Measurements from ENCODE around the gene LRFN2.

The LRFN2 gene

DNA sequence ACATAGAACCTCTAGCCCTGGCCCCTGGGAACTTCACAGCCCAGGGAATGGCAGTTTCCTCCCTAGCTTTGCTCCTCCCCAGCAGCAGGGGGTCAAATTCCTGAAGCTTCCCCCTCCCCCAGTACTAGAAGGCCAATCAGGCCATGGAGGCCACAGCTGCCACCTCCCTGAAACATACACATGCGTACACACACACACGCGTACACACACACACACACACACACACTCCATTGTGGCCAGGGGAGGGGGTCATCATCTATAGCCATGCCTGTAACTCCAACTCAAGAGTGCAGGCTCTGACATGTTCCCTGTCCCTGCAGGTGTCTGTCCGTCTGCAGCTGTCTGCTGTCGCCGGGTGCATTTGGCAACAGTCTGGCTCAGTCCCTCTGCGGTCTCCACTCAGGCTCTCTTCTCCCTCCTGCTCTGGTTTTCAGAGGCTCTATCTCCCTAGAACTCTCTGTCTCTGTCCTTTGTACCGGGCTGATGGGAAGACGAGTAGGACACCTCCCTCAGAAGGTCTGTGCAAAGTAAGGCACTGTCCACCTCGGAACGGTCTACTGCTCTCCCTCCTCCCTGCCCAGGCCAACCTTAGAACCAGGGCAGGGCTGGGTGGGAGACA lies 1.4 kb downstream of the LRFN2 start:
- peak; percentile 72 for DNase-seq

- no peak for DNase-seq
Observed at GRCh38 chr6:40585223-40585622, 1.9 kb downstream of the LRFN2 start.

DNA sequence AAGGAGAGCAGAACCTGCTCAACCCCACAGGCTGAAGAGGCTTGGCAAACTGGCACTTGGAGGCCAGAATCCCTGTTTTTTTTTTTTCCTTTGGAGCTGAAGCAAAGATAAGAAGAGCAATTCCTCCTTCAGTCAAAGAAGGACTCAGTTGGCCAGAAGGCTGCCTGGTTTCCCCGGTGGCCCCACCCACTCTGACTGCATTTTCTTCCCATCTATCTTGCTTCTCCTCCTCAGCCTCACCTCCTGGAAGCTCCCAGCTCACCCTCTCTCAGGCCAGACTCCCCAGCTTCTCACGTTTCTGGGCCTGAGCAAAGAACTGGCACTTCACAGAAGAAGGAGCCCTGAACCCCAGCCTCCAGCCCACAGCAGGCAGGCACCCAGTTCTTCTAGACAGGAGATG lies 2.4 kb downstream of the LRFN2 start:
- DNase-seq: no peak

GRCh38 chr6:40583709-40584108 lies 3.5 kb downstream of the LRFN2 start:
- peak; percentile 32 for DNase-seq

GRCh38 chr6:40582892-40583291 lies 4.3 kb downstream of the LRFN2 start:
- no peak for DNase-seq

GRCh38 chr6:40579101-40579500 lies 8.1 kb downstream of the LRFN2 start:
- no peak for DNase-seq

DNA sequence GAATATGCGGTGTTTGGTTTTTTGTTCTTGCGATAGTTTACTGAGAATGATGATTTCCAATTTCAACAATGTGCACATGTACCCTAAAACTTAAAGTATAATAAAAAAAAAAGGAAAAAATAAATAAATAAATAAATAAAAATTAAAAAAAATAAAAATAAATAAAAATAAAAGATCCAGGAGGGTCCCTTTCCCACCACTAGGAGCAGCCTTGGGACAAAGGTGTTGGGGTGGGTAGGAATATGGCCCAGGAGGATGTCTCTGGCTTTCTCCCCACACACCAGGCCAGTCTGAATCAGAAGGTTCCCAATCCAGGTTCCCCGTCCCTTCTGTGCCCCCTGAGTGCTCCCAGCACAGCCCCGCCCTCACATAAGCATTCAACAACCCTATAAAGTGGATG lies 9.5 kb downstream of the LRFN2 start:
- DNase-seq: no peak

GRCh38 chr6:40573221-40573620 lies 13.9 kb downstream of the LRFN2 start:
- DNase-seq: no peak

DNA sequence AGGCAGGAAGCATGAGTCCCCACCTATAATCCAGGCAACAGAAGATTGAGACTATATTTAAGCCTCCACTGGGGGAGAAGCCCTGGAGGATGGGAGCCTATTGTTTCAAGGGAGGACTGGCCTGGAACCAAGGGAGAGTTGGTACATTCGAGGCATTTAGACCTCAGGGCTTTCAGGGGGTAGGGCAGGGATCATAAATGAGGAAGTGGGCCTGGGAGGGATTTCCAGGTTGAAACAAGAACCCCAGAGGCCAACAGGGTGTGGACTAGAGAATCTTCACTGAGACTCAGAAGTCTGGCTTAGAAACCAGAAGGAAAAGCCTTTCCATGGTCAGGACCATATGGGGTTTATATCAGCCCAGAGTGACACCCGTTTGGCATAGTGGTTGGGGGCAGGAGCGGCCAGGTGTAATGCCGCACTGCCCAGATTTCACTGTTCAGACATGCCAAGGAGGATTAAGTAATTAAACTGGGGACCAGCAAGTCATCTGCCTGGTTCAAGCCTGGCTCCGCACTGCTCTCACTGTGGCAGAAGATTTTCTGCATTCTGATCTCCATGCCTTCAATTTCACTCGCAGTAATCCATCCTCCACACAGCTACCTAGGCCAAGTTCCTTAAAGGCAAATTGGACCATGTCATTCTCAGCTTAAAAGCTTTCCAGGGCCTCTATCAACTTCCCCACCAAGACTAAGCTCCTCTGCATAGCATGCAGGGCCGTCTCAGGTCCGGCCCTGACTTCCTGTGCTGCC lies 17.8 kb downstream of the LRFN2 start:
- DNase-seq: no peak

DNA sequence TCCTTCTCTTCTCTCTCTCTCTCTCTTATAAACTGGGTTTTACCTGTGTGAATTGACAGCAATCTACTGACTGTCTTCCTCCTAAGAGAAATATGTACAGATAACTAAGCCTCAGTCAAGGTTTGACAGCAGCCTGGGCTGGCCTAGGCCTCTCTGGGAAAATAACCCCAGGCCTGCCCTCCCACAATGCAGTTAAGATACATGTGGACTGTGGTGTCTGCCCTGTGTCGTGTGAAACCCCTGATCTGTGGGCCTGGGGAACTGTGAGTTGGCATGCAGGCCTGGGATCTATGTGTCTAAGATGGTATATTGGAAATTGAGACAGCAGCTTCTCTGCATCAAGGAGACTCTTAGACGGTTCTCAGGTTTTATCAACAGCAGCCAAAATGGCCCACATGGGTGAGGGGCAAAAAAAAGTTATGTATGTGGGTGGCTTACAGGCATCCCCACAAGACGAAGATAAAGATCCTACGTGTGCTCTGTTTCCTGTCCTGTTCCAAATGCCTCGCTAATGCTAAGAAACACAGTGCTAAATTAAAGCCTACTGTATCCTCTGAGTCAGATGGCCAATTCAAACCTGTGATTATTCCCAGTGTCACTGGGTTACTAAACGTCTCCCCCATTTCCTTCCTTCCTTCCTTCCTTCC lies 19.0 kb downstream of the LRFN2 start:
- DNase-seq: no peak

GRCh38 chr6:40563111-40563510 lies 24.1 kb downstream of the LRFN2 start:
- DNase-seq: no peak

DNA sequence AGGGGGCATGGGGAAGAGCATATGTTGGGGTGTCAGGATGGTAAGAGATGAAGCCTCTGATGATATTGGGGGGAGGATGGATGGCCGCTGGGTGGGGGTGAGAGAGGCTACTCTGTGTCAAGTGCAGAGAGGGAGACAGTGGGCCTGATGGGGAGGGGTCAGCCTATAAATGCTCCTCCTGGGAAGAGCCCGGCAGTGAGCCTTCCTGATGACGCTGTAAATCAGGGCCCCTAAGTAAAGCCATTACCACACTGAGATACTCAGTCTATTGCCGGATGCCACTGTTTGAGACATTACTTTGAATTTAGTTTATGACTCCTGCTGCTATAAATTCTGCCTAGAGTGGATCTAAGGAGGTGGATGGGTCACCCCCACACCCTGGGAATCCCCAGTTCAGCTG lies 28.1 kb downstream of the LRFN2 start:
- DNase-seq: no peak

DNA sequence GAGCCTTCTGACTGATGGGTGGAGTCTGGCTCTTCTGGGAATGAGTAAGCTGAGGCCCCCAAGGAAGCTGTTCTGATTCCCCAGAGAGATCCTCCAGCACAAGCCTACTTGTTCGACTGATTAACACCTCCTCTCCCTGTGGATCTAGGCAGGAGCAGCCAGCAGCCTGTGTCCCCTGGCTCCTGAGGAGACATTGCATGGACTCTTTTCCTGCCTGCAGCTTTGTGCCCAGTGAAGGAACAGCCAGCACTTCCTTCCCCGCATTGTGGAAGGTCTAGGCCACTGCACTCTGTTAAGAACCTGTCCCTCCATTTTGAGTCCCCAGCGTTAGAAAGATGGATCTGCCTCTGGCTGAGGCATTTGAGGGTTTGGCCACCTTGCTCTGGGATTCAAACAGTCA lies 29.1 kb downstream of the LRFN2 start:
- no peak for DNase-seq

GRCh38 chr6:40556881-40557280 lies 30.3 kb downstream of the LRFN2 start:
- DNase-seq: no peak

- DNase-seq: no peak
Observed at GRCh38 chr6:40556023-40556422, 31.1 kb downstream of the LRFN2 start.

- DNase-seq: no peak
Observed at GRCh38 chr6:40555092-40555491, 32.1 kb downstream of the LRFN2 start.

DNA sequence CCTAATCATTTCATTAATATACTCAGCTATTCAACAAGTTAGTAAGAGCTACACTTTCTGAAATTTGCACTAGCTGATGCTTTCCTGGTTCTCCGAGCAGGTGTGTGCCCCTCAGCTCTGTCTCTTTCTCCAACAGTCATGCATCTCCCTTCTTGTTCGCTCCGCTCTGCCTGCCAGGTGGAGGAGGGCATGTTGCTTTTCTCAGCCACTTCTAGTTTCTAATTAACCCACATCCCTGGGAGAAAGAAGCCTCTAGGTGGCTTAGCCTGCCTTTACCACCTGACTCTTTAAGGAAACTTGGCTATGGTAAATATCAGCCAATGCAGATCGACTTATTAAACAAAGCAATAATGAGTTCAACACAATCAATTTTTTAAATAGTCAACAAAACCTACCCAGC lies 34.2 kb downstream of the LRFN2 start:
- no peak for DNase-seq

GRCh38 chr6:40551966-40552505 lies 35.1 kb downstream of the LRFN2 start:
- no peak for DNase-seq

DNA sequence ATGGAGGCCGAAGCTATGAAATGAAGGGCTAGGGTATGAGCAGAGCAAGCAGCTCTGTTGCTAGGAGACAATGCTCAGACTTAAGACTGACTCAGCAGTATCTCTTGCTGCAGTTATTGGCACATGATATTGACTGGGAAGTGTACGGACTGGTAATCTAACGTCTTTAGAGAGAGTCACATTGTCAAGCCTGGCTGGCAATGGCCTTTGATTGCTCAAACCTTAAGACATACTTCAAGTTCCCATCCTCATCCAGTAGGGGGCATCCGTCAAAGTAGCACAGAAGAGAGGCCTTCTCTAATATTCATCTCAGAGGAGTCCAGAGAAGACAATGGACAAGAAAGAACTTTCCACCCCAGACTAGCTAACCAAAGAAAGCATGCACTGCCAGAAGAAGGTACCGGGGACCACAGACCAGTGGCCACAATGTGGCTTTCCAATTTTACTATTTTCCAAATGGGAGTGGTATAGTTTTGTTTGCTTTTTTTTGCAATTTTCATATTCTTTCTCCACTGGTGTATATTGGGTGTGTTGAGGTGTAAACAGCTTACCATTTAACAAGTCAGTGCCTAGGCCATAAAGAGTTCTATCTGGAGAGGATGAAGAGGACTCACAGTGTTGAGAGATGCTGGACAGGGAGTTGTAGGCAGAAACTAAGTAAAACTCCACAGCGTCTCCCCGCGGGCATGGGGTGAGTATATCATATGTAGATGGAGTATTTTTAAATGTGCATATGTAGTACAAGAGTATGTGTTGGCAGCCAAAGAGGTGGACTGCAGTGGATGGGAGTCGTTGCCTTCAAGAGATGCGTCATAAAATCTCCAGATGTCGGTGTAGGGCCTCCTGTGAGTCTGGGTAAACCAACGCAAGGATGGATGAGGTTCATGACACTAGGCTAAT lies 36.7 kb downstream of the LRFN2 start:
- DNase-seq: no peak

DNA sequence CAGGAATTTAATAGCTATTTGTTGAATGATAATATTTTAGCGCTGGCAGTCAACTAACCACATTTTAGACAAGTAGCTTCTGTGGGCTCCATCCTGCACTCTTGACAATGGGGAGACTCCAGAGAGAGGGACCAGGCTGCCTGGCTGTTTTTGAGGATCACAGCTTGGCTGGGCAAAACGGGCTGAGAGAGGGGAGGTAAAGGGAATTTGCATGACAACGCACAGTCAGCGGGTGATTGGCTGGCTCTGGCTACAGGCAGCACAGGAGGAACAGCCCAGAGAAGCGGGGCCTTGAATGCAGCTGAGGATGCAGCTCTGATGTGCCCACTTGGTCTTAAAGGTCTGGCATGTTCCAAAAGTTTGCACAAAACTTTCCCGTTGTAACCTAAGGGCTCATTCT lies 41.2 kb downstream of the LRFN2 start:
- DNase-seq: no peak

DNA sequence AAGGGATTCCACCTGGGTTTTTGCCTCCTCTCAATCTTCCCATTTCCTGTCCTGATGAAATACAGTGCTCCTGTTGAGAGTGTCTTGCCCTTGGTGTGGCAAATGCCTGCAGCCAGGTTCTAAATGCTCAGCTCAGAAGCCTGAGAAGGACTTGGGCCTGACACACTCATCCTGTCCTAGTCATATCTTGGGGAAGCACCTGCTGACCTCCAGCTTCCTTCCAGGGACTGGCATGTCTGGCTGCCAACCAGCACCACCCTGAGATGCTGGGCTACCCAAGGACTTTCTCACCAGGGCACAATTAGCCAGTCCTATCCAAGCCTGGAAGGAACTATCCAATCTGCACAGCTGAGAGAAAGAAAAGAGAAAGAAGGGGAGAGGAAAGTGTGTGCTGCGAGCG lies 43.4 kb downstream of the LRFN2 start:
- no peak for DNase-seq

DNA sequence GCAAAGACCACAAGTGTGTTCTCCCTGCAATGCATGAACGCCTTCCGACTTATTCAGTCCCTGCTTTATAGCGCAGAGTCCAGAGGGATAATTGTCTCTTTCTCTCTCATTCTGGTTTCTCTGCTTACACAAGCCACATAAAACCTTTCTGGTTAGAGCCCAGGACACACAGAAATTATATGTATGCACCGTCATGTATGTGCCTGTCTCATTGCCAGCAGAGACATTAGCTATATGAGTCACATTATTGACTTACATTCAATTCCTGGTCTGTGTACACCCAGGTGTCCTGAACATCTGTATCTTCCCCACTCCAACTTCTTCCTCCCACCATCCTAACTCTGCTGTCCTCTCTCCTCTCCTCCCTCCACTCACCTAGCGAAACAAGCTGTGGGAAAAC lies 44.0 kb downstream of the LRFN2 start:
- DNase-seq: peak; percentile 32

- no peak for DNase-seq
Observed at GRCh38 chr6:40542175-40542764, 44.9 kb downstream of the LRFN2 start.
